ENCODE results near the gene RBM20. TPM values are rescaled to one million over a fixed set of nuclear protein-coding genes. Genes with fewer than 3 reads are reported as not detected.

RBM20 gene
- polyA plus RNA-seq, 1 experiment = 0.11 TPM

DNA sequence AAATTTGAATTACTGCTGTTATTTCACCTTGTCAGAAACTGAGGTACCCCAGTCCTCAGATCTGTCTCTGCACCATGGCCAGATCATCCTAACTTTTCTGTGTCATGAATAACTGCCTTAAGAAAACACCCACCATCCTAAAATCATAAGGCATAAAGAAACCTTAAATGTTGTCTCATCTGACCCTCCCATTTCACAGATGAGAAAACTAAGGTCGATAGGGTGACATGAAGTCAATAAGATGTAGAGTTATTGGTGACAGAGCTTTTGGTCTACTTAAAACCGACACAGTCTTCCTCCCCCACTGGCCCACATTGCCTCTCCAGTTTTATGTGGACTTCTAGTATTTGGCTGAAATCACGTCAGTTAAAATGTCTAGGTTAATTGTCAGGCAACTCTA is 126.1 kb downstream of the RBM20 start:
- Histone ChIP-seq H3K4me3 (ENCODE audit: low read depth, low read length) (no peak overlapping the region), H3K27me3 (ENCODE audit: control insufficient read depth, insufficient read depth, low read length) (peaks cover 8% of the 10 kb centered on the region), H3K27ac (ENCODE audit: low read depth, low read length) (no peak overlapping the region), H3K9me3 (ENCODE audit: control insufficient read depth, insufficient read depth, low read length) (no peaks in the 10 kb centered on the region)
- CTCF ChIA-PET = no interaction called here
- DNase-seq (ENCODE audit: low read depth, low spot score) = no peak
- TF ChIP-seq, protein P1, sequence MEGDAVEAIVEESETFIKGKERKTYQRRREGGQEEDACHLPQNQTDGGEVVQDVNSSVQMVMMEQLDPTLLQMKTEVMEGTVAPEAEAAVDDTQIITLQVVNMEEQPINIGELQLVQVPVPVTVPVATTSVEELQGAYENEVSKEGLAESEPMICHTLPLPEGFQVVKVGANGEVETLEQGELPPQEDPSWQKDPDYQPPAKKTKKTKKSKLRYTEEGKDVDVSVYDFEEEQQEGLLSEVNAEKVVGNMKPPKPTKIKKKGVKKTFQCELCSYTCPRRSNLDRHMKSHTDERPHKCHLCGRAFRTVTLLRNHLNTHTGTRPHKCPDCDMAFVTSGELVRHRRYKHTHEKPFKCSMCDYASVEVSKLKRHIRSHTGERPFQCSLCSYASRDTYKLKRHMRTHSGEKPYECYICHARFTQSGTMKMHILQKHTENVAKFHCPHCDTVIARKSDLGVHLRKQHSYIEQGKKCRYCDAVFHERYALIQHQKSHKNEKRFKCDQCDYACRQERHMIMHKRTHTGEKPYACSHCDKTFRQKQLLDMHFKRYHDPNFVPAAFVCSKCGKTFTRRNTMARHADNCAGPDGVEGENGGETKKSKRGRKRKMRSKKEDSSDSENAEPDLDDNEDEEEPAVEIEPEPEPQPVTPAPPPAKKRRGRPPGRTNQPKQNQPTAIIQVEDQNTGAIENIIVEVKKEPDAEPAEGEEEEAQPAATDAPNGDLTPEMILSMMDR (IDR thresholded peaks at IDR 0.05; ENCODE audit: low read depth, low read length) = no peak
- POLR2A ChIA-PET = no interaction called here

DNA sequence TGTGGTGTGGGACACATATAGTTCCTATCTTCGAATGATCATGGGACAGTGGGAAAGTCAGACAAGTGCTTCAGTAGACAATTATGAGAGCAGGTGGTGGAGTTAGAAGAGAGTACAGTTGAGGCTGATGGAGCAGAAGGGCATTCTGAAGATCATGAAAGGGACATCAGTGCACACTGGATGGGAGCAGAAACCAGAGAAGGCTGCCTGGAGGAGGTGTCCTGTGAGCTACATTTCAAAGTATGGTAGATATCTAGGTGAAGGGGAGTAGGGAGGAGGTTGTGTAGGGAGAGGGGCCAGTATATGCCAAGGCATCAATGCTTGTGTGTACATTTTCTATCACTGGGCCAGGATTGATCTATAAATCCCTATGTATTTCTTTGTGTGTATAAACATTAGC is 127.3 kb downstream of the RBM20 start:
- H3K9me3 ChIP-seq (ENCODE audit: control insufficient read depth, insufficient read depth, low read length) = no peaks in the 10 kb centered on the region
- ChIA-PET POLR2A (interaction anchor here (0.6 kb wide), 1 partner anchor 53 kb away, joined by 3 read pairs; no protein-coding TSS in a partner anchor), CTCF (no interaction called here)
- TF ChIP-seq, protein P1 (IDR thresholded peaks at IDR 0.05; ENCODE audit: low read depth, low read length) = no peak
- H3K27me3 ChIP-seq (ENCODE audit: control insufficient read depth, insufficient read depth, low read length) = peaks cover 8% of the 10 kb centered on the region
- H3K27ac ChIP-seq (ENCODE audit: low read depth, low read length) = no peak overlapping the region
- no peak for DNase-seq (ENCODE audit: low read depth, low spot score)
- H3K4me3 ChIP-seq (ENCODE audit: low read depth, low read length) = no peak overlapping the region

DNA sequence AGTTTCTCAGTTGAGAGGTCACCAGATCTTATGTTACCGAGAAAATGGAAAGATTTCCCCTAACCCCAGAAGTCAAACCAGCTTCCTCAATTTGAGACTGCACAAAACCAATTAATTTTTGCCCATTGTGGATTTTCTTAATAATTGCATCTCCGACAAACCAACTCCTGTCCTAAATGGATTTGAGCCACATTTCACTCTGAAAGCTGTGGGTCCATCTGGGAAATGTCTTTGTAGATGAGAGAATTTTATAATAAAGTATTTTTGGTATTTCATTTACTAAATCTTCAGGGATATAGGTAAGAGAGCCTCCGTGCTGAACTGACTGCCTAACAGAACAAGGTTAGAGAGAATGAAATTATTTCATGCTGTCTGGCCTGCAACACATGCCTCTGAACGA is 127.9 kb downstream of the RBM20 start:
- POLR2A ChIA-PET = no interaction called here
- TF ChIP-seq, protein P1 (IDR thresholded peaks at IDR 0.05; ENCODE audit: low read depth, low read length) = no peak

DNA sequence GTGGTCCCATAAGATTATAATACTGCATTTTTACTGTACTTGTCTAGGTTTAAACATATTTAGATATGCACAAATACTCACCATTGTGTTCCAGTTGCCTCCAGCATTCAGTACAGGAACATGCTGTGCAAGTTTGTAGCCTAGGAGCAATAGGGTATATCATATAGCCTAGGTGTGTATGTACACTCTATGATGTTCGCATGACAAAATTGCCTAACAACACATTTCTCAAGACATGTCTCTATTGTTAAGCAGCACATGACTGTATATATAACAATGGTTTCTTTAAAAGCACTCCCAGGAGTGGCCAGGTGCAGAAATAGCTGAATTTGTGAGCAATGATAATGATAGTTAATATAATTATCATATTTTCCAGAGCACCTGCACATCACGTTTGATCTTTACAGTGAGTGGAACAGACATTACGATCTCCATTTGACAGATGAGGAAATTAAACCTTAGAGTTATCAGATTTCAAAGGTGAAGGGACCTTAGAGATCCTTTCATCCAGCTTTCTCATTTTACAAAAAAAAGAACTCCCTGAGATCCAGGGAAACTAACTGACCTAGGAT is 128.4 kb downstream of the RBM20 start:
- DNase-seq (ENCODE audit: low read depth, low spot score) = no peak
- TF ChIP-seq, protein P1 (IDR thresholded peaks at IDR 0.05; ENCODE audit: low read depth, low read length) = no peak
- ChIA-PET POLR2A (no interaction called here), CTCF (no interaction called here)
- peaks cover 10% of the 10 kb centered on the region for H3K27me3 ChIP-seq (ENCODE audit: control insufficient read depth, insufficient read depth, low read length)
- no peak overlapping the region for H3K27ac ChIP-seq (ENCODE audit: low read depth, low read length)
- no peaks in the 10 kb centered on the region for H3K9me3 ChIP-seq (ENCODE audit: control insufficient read depth, insufficient read depth, low read length)
- H3K4me3 ChIP-seq (ENCODE audit: low read depth, low read length) = no peak overlapping the region

More for the DNA sequence above, 127.9 kb downstream of the RBM20 start:
- no peaks in the 10 kb centered on the region for H3K9me3 ChIP-seq (ENCODE audit: control insufficient read depth, insufficient read depth, low read length)
- H3K4me3 ChIP-seq (ENCODE audit: low read depth, low read length) = no peak overlapping the region
- CTCF ChIA-PET = no interaction called here
- peaks cover 8% of the 10 kb centered on the region for H3K27me3 ChIP-seq (ENCODE audit: control insufficient read depth, insufficient read depth, low read length)
- no peak overlapping the region for H3K27ac ChIP-seq (ENCODE audit: low read depth, low read length)
- no peak for DNase-seq (ENCODE audit: low read depth, low spot score)

DNA sequence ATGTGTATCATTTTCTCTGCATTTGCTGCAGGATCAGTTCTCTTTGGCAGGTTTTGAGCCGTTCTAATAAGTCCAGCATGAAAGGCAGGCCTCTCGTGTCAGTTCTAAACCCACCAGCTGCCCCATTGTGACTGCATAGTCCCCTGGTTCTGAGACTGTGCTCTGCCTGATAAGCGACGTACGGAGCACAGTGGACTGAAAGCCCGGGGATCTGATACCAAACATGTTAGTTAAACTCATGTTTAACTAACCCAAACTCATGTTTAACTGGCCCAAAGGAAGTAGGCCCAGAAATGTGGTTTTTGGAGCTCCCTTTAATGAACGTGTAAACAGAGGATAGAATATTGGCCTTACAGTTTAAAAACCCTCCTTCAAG is 129.5 kb downstream of the RBM20 start:
- H3K27me3 ChIP-seq (ENCODE audit: control insufficient read depth, insufficient read depth, low read length) = peaks cover 14% of the 10 kb centered on the region
- no peaks in the 10 kb centered on the region for H3K9me3 ChIP-seq (ENCODE audit: control insufficient read depth, insufficient read depth, low read length)
- H3K27ac ChIP-seq (ENCODE audit: low read depth, low read length) = no peak overlapping the region
- ChIA-PET POLR2A (interaction anchor here (0.6 kb wide), 1 partner anchor 481 kb away, joined by 3 read pairs; no protein-coding TSS in a partner anchor), CTCF (no interaction called here)
- TF ChIP-seq, protein P1 (IDR thresholded peaks at IDR 0.05; ENCODE audit: low read depth, low read length) = no peak
- no peak overlapping the region for H3K4me3 ChIP-seq (ENCODE audit: low read depth, low read length)
- no peak for DNase-seq (ENCODE audit: low read depth, low spot score)

Measured in AG04450 (cell line).